H1 (cell line): ENCODE results near the gene SEH1L.

Experiments used
- ASH2L ChIP-seq: fragments of 200-600, 300-600 bp; sonication (generic); IDR thresholded peaks from one replicate; pipeline ENCODE4 v1.7.1; 2017; ENCODE audit warnings: low read length
- CEBPB ChIP-seq: IDR thresholded peaks from 2 replicates; pipeline ENCODE4 v1.6.1; 2012; ENCODE audit warnings: low read depth, low read length
- CHD1 ChIP-seq: IDR thresholded peaks from 2 replicates; pipeline ENCODE4 v1.6.1; 2012; ENCODE audit warnings: low read depth, low read length, improper control_type of control experiment
- CHD7 ChIP-seq: fragments of 300-600 bp; sonication (generic); IDR thresholded peaks from 2 replicates; pipeline ENCODE4 v1.7.1; 2012; ENCODE audit warnings: low read length, moderate library complexity, mild to moderate bottlenecking, inconsistent platforms; ENCODE audit not compliant: insufficient replicate concordance
- CTCF ChIP-seq, 3 experiments: IDR thresholded peaks; 1 replicate in 2 of 3; 2 replicates in 1 of 3; pipeline versions ENCODE4 v1.5.1 to v1.6.1; 2011; ENCODE audit warnings: low read length in 3 of 3, mild to moderate bottlenecking in 3 of 3, inconsistent platforms in 2 of 3, low read depth in 1 of 3, moderate library complexity in 1 of 3; ENCODE audit not compliant: insufficient read depth in 1 of 3; ENCODE audit errors: control extremely low read depth in 1 of 3
- EZH2 ChIP-seq: fragments of 200-600 bp; sonication (generic); IDR thresholded peaks from 2 replicates; pipeline ENCODE4 v1.7.1; 2012; ENCODE audit warnings: low read depth, mild to moderate bottlenecking, moderate library complexity, low read length, inconsistent platforms; ENCODE audit not compliant: severe bottlenecking
- FOSL1 ChIP-seq: IDR thresholded peaks from 2 replicates; pipeline ENCODE4 v1.6.1; 2011; ENCODE audit warnings: mild to moderate bottlenecking, low read depth, low read length, moderate library complexity; ENCODE audit not compliant: insufficient read depth
- KDM1A ChIP-seq: fragments of 200-600, 300-600 bp; sonication (generic); IDR thresholded peaks from 2 replicates; pipeline ENCODE4 v1.7.1; 2016; ENCODE audit warnings: mild to moderate bottlenecking, low read length, borderline replicate concordance
- SP1 ChIP-seq: IDR thresholded peaks from 2 replicates; pipeline ENCODE4 v1.6.1; 2011; ENCODE audit warnings: low read depth, low read length
- SP2 ChIP-seq: IDR thresholded peaks from 2 replicates; pipeline ENCODE4 v1.6.1; 2012; ENCODE audit warnings: mild to moderate bottlenecking, low read length, inconsistent platforms
- TEAD4 ChIP-seq: IDR thresholded peaks from 2 replicates; pipeline ENCODE4 v1.6.1; 2012; ENCODE audit warnings: low read depth, low read length, inconsistent platforms, mixed read lengths
- TF ChIP-seq, protein P1 (sequence below): IDR thresholded peaks from 2 replicates; pipeline ENCODE4 v1.6.1; 2011; ENCODE audit warnings: low read length, improper control_type of control experiment

GRCh38 chr18:12968115-12968514, 20.3 kb downstream of the SEH1L start:
- no peak for TF ChIP-seq CHD1
- no peak for TF ChIP-seq CHD7
- no peak for TF ChIP-seq CTCF (IDR thresholded peaks at IDR 0.05; ENCODE audit: control extremely low read depth in 1 of 3, insufficient read depth in 1 of 3, low read depth in 1 of 3, low read length in 3 of 3)
- TF ChIP-seq, protein P1, sequence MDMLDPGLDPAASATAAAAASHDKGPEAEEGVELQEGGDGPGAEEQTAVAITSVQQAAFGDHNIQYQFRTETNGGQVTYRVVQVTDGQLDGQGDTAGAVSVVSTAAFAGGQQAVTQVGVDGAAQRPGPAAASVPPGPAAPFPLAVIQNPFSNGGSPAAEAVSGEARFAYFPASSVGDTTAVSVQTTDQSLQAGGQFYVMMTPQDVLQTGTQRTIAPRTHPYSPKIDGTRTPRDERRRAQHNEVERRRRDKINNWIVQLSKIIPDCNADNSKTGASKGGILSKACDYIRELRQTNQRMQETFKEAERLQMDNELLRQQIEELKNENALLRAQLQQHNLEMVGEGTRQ = no peak
- TF ChIP-seq FOSL1 = no peak
- TF ChIP-seq SP2 = no peak
- TF ChIP-seq ASH2L = no peak
- no peak for TF ChIP-seq EZH2
- no peak for TF ChIP-seq CEBPB
- no peak for TF ChIP-seq SP1
- TF ChIP-seq TEAD4 = no peak
- no peak for TF ChIP-seq KDM1A
